SJSA1 (cell line): ENCODE data around the gene LAMA3. TPM values are rescaled to one million over a fixed set of nuclear protein-coding genes. Genes with fewer than 3 reads are reported as not detected.
"Not testable (repeated sequence)": the region's sequence is repeated elsewhere in the genome, so short reads cannot be mapped to it uniquely, and the experiment has no call there.

ENCODE experiments used
- DNase-seq, 2 experiments: peaks; one replicate each; pipeline ENCODE4 v3.0.0-alpha.2; 2015 to 2020; ENCODE audit warnings: low spot score in 2 of 2, low read depth in 1 of 2
- H3K27ac ChIP-seq: fragments of 250-450 bp; sonication (Bioruptor Pico); 2 replicates; pipeline ENCODE4 v1.5.1; 2020; ENCODE audit warnings: mild to moderate bottlenecking, moderate library complexity
- H3K27me3 ChIP-seq: fragments of 250-450 bp; sonication (Bioruptor Pico); replicated peaks from 2 replicates; pipeline ENCODE4 v1.5.1; 2020; ENCODE audit warnings: mild to moderate bottlenecking, moderate library complexity
- H3K36me3 ChIP-seq: fragments of 250-450 bp; sonication (Bioruptor Pico); 2 replicates; pipeline ENCODE4 v1.5.1; 2020; ENCODE audit warnings: mild to moderate bottlenecking
- H3K4me1 ChIP-seq: fragments of 250-450 bp; sonication (Bioruptor Pico); replicated peaks from 2 replicates; pipeline ENCODE4 v1.6.1; 2021; ENCODE audit warnings: mild to moderate bottlenecking
- H3K4me3 ChIP-seq: fragments of 250-450 bp; sonication (Bioruptor Pico); 2 replicates; pipeline ENCODE4 v1.5.1; 2020; ENCODE audit warnings: mild to moderate bottlenecking
- H3K9me3 ChIP-seq: fragments of 250-450 bp; sonication (Bioruptor Pico); replicated peaks from 2 replicates; pipeline ENCODE4 v1.5.1; 2020; ENCODE audit warnings: mild to moderate bottlenecking
- total RNA-seq: library from RNA; depleted of rRNA; stranded (reverse); fragments of >200 nt; shearing (Covaris generic); gene quantifications from 2 replicates; pipeline ENCODE4 v1.2.3, GENCODE V29; 2014

Gene LAMA3
- total RNA-seq, 1 experiment from 2014 or later, result 0.61 TPM

DNA sequence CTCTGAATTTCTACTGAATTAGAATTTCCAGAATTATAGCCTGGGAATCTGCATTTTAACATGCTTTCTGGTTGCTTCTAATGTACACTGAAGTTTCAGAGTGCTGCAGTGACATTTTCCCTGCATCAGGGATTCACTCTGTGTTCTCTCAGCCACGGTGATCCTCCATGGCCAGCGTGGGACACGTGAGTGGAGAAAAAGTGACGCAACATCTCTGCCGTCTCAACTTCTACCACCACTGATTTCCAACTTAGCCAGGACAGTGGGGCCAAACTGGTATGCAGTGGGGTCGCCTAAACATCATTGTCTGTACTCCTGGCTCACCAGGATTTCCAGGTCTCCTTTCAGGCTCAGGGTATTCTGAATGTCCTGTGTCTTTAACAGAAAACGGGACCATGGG lies 44.6 kb downstream of the LAMA3 start:
- no peak for DNase-seq
- H3K4me1 ChIP-seq, result no peaks in the 10 kb centered on the region
- peaks cover 7% of the 10 kb centered on the region; the same call in 1 of the 2 replicates for H3K27me3 ChIP-seq

GRCh38 chr18:23735021-23735464 lies 45.8 kb downstream of the LAMA3 start:
- no peaks in the 10 kb centered on the region for H3K4me1 ChIP-seq
- no peak for DNase-seq
- no peak overlapping the region for H3K4me3 ChIP-seq
- peaks cover 17% of the 10 kb centered on the region for H3K27me3 ChIP-seq
- H3K9me3 ChIP-seq, result no peaks in the 10 kb centered on the region
- no peaks in the 10 kb centered on the region for H3K36me3 ChIP-seq
- no peak overlapping the region for H3K27ac ChIP-seq

More for the DNA sequence above, 44.6 kb downstream of the LAMA3 start:
- no peaks in the 10 kb centered on the region for H3K36me3 ChIP-seq
- no peaks in the 10 kb centered on the region for H3K9me3 ChIP-seq
- H3K27ac ChIP-seq, result no peak overlapping the region
- no peak overlapping the region for H3K4me3 ChIP-seq

DNA sequence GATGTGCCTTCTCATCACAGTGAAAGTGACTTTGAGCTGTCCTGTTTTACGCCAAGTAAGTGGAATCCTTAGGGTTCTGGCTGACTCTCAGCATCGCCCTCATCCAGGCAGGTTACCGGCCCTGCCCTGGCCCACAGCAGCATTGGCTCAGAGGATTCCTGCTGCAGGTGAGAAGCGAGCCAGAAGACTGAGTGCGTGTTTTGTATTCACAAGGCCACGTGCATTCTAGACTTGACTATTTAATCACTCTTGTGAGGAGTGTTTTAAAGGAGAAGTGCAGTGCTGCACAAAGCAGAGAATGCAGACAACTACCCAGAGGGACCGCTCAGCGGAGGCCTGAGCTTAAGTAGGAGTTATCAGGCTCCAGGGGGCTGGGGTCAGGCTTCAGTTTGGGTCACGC lies 48.3 kb downstream of the LAMA3 start:
- Histone ChIP-seq H3K4me1 (0 out of 2 replicates have a peak, but pooled peaks cover 5% of the 10 kb centered on the region), H3K4me3 (no peak overlapping the region), H3K27ac (no peak overlapping the region), H3K9me3 (no peaks in the 10 kb centered on the region), H3K36me3 (no peaks in the 10 kb centered on the region), H3K27me3 (peaks cover 22% of the 10 kb centered on the region)
- no peak for DNase-seq

DNA sequence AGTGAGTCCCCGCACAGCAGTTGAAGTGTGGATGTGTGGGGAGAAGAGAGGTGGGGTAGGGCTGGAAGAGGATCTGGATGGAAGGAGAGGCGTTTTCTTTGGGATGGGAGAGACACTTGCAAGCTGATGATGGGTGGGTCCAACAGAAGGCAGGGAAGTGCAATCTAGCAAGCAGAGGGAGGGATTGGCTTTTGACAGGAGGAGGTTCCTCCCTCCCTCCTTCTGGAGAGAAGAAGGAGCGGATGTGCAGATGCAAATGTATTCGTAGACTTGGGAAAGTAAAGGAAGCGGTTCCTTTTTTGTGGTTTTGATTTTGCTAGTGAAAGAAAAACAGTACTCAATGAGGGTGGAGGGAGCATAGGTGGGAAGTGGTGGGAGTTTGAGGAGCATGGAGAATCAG lies 48.9 kb downstream of the LAMA3 start:
- H3K36me3 ChIP-seq, result no peaks in the 10 kb centered on the region
- DNase-seq, result no peak
- H3K27ac ChIP-seq, result no peak overlapping the region
- no peaks in the 10 kb centered on the region for H3K9me3 ChIP-seq
- 0 out of 2 replicates have a peak, but pooled peaks cover 5% of the 10 kb centered on the region for H3K4me1 ChIP-seq
- H3K4me3 ChIP-seq, result no peak overlapping the region
- peaks cover 20% of the 10 kb centered on the region for H3K27me3 ChIP-seq

GRCh38 chr18:23738575-23738974 lies 49.3 kb downstream of the LAMA3 start:
- H3K4me1 ChIP-seq, result 0 out of 2 replicates have a peak, but pooled peaks cover 5% of the 10 kb centered on the region
- no peak overlapping the region for H3K27ac ChIP-seq
- no peak overlapping the region for H3K4me3 ChIP-seq
- no peaks in the 10 kb centered on the region for H3K9me3 ChIP-seq
- H3K27me3 ChIP-seq, result peaks cover 20% of the 10 kb centered on the region
- no peaks in the 10 kb centered on the region for H3K36me3 ChIP-seq
- no peak for DNase-seq

DNA sequence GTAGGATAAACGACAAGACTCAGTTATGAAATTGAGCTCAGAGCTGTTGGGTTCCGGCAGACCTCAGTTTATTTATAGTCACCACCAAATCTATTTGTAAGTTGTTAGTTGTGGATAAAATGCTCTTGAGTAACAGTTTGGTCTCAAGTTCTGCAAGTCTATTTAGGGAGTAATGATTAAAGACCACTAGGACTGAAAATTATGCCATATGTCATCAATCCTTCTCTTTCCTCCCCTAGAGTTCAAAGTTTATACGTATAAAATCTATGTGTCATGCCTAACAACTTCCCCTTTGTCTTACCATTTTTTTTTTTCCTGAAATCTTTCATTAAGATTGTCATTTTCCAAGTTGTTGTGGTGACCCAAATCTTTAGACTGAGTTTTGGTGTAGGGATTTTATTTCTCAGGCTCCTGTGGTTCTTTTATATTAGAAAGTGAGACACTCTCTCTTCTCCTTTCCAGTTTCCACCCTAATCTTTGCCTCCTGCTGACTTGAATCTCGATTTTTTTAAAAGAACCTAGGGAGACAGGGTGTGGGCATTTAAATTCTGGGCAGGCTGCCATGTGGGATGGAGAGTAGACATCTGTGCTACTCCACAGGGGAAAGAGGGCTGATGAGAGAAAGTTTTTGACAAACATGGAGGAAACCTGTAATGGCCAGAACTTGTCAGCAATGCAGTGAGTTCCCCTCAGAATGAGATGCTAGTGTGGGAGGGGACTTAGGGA lies 51.0 kb downstream of the LAMA3 start:
- 0 out of 2 replicates have a peak, but pooled peaks cover 5% of the 10 kb centered on the region for H3K4me1 ChIP-seq
- H3K4me3 ChIP-seq, result no peak overlapping the region
- no peaks in the 10 kb centered on the region for H3K9me3 ChIP-seq
- no peaks in the 10 kb centered on the region for H3K36me3 ChIP-seq
- H3K27me3 ChIP-seq, result peaks cover 20% of the 10 kb centered on the region
- DNase-seq, result no peak
- H3K27ac ChIP-seq, result no peak overlapping the region

DNA sequence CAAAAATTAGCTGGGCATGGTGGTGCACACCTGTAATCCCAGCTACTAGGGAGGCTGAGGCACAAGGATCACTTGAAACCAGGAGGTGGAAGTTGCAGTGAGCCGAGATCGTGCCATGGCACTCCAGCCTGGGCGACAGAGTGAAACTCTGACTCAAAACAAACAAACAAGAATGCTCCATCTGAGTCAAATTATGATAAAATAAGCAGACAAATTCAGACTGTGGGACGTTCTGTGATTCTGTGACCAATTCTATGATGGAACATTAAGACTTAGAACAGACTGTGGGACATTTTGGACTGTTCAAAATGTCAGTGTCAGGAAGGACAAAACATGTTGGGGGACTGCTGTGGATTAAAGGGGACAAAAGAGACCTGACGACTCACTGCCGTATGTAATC lies 52.7 kb downstream of the LAMA3 start:
- not testable (repeated sequence) for H3K27ac ChIP-seq, H3K9me3 ChIP-seq, H3K4me3 ChIP-seq, H3K36me3 ChIP-seq, DNase-seq, H3K4me1 ChIP-seq
- peaks cover 15% of the 10 kb centered on the region for H3K27me3 ChIP-seq

DNA sequence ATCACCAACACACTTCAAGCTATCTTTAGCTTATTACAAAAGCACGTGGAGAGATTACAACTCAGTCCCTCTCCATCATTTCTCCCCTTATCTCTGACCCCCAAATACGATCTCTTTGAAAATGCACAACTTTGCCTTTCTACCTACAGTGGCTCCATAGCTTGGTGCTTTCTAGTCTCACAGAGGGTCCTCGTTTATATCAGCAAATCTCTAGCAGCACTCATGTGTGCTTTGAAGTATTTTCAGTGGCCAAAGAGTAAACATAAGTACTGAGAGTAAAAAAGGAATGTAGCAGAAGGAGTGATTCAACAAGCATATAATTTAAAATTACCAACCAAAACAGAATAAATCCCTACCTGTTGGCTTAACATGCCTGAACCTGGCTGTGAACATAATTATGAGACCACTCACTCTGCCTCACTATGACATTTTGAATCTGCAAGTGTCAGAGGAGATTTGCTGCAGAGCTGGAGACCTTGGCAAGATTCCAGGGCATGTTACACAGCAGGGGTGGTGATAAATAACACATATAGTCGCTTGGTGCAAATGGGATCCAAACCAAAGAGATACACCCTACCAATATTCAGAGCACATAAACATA lies 54.6 kb downstream of the LAMA3 start:
- no peak for DNase-seq
- no peaks in the 10 kb centered on the region for H3K9me3 ChIP-seq
- H3K4me1 ChIP-seq, result 0 out of 2 replicates have a peak, but pooled peaks cover 5% of the 10 kb centered on the region
- H3K27me3 ChIP-seq, result peaks cover 15% of the 10 kb centered on the region
- H3K36me3 ChIP-seq, result no peaks in the 10 kb centered on the region
- H3K4me3 ChIP-seq, result no peak overlapping the region
- H3K27ac ChIP-seq, result no peak overlapping the region

GRCh38 chr18:23745366-23745765 lies 56.1 kb downstream of the LAMA3 start:
- H3K9me3 ChIP-seq, result no peaks in the 10 kb centered on the region
- 0 out of 2 replicates have a peak, but pooled peaks cover 5% of the 10 kb centered on the region for H3K4me1 ChIP-seq
- peaks cover 2% of the 10 kb centered on the region; the same call in 1 of the 2 replicates for H3K27me3 ChIP-seq
- H3K27ac ChIP-seq, result no peak overlapping the region
- DNase-seq, result no peak
- no peaks in the 10 kb centered on the region for H3K36me3 ChIP-seq
- no peak overlapping the region for H3K4me3 ChIP-seq

- no peaks in the 10 kb centered on the region for H3K9me3 ChIP-seq
- H3K4me3 ChIP-seq, result no peak overlapping the region
- no peak for DNase-seq
- H3K27ac ChIP-seq, result no peak overlapping the region
- H3K4me1 ChIP-seq, result 0 out of 2 replicates have a peak, but pooled peaks cover 3% of the 10 kb centered on the region
- no peaks in the 10 kb centered on the region for H3K36me3 ChIP-seq
- no peaks in the 10 kb centered on the region; the same call in 1 of the 2 replicates for H3K27me3 ChIP-seq
These were observed 57.6 kb downstream of the LAMA3 start for GRCh38 chr18:23746851-23747250.

GRCh38 chr18:23752363-23752762 lies 63.1 kb downstream of the LAMA3 start:
- no peaks in the 10 kb centered on the region for H3K4me1 ChIP-seq
- no peak overlapping the region for H3K4me3 ChIP-seq
- H3K27me3 ChIP-seq, result no peaks in the 10 kb centered on the region; the same call in 1 of the 2 replicates
- DNase-seq, result no peak
- no peaks in the 10 kb centered on the region for H3K36me3 ChIP-seq
- no peak overlapping the region for H3K27ac ChIP-seq
- H3K9me3 ChIP-seq, result no peaks in the 10 kb centered on the region; the same call in 1 of the 2 replicates

- no peaks in the 10 kb centered on the region for H3K4me1 ChIP-seq
- H3K27ac ChIP-seq, result no peak overlapping the region
- H3K9me3 ChIP-seq, result no peaks in the 10 kb centered on the region; the same call in 1 of the 2 replicates
- H3K27me3 ChIP-seq, result no peaks in the 10 kb centered on the region; the same call in 1 of the 2 replicates
- no peak for DNase-seq
- no peak overlapping the region for H3K4me3 ChIP-seq
- no peaks in the 10 kb centered on the region for H3K36me3 ChIP-seq
These were observed 63.5 kb downstream of the LAMA3 start for GRCh38 chr18:23752796-23753195.

DNA sequence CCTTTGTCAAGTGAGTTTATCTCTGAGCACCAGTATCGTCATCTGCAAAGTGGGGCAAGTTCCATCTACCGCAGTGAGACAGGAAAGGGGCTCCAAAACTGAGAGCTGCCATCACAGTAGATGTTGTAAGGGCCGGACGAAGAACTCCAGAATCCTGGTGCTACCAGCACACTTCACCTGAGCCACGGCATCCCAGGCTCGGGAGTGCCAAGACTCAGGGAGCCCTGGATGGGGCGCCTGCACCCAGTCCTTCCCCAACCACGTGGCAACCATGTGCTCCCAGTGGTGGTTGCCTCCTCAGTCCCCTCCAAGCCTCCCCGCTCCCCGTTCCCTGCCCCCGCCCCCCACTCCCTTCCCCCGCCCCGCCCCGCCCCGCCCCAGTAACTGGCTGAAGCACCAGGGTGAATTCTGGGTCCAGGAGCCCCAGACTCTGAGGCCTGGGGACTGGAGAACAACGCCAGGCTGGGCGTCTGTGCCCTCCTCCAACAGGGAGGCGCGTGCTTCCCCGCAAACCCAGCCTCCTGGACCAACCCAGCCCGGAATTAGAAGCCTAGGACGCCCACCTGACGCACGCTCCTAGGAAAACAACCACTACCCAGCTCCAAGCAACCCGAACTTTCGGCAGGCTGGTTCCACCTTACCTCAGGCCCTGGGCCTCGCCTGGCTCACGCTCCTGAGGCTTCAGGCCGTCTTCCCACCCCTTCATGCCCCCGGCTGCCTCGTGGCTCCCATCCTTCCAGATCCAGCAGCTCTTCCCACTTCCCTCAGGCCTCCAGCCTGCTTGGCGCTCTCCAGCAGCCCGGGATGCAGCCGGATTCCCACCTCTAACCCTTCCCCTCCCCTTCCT lies 67.6 kb downstream of the LAMA3 start:
- Histone ChIP-seq H3K36me3 (no peaks in the 10 kb centered on the region), H3K9me3 (no peaks in the 10 kb centered on the region; the same call in 1 of the 2 replicates), H3K27ac (no peak overlapping the region), H3K4me3 (no peak overlapping the region), H3K27me3 (0 out of 2 replicates have a peak, but pooled peaks cover 6% of the 10 kb centered on the region), H3K4me1 (no peaks in the 10 kb centered on the region)
- DNase-seq, result no peak
